IMR-90 (cell line): ENCODE data around the gene C5orf15. TPM values are rescaled to one million over a fixed set of nuclear protein-coding genes. Genes with fewer than 3 reads are reported as not detected.

Experiments used
- ATAC-seq: fragments of 200-7000 bp; cut with Tn5 transposase; 2 replicates; pipeline ENCODE4 v1.9.1; 2020; ENCODE audit warnings: low read depth, mild to moderate bottlenecking, moderate library complexity
- BruUV-seq: library from RNA; stranded (reverse); fragments of 400-500 nt; replicated peaks from 2 replicates; lab custom pipeline; 2021; lab: Mats Ljungman, UMichigan
- CTCF ChIA-PET: fragments of 300-600 bp; formaldehyde crosslinking; extraction: SDS; loops from one replicate; lab custom pipeline; 2021; ENCODE audit warnings: antibody characterized with exemption; lab: Yijun Ruan, JAX
- POLR2A ChIA-PET: fragments of 300-600 bp; sonication (Branson Sonifier 250); formaldehyde crosslinking; loops from one replicate; lab custom pipeline; 2022; ENCODE audit warnings: antibody characterized with exemption; ENCODE audit not compliant: unreplicated experiment; lab: Charles Lee
- DNase-seq: peaks from one replicate; pipeline ENCODE4 v3.0.0; 2013
- H2AFZ ChIP-seq: replicated peaks from 2 replicates; pipeline ENCODE3; 2013; ENCODE audit warnings: low read length, mild to moderate bottlenecking; ENCODE audit not compliant: poor library complexity
- H2AK5ac ChIP-seq: 2 replicates; pipeline ENCODE4 v1.6.1; 2013; ENCODE audit warnings: low read depth, low read length, inconsistent platforms
- H2AK9ac ChIP-seq: replicated peaks from 2 replicates; pipeline ENCODE3; 2013; ENCODE audit warnings: mild to moderate bottlenecking, low read depth, low read length, moderate library complexity; ENCODE audit not compliant: poor library complexity
- H2BK120ac ChIP-seq: 2 replicates; pipeline ENCODE4 v1.6.1; 2013; ENCODE audit warnings: low read depth, low read length, inconsistent platforms
- H2BK15ac ChIP-seq: 3 replicates; pipeline ENCODE4 v1.6.1; 2013; ENCODE audit warnings: low read depth, low read length, inconsistent platforms
- H2BK20ac ChIP-seq: 2 replicates; pipeline ENCODE4 v1.6.1; 2013; ENCODE audit warnings: low read depth, mild to moderate bottlenecking, inconsistent platforms, low read length, moderate library complexity
- H2BK5ac ChIP-seq: 2 replicates; pipeline ENCODE4 v1.6.1; 2013; ENCODE audit warnings: mild to moderate bottlenecking, low read depth, low read length, inconsistent platforms; ENCODE audit not compliant: poor library complexity, severe bottlenecking
- H3K14ac ChIP-seq: replicated peaks from 2 replicates; pipeline ENCODE4 v1.6.1; 2013; ENCODE audit warnings: low read depth, low read length, inconsistent platforms
- H3K18ac ChIP-seq: 2 replicates; pipeline ENCODE4 v1.6.1; 2013; ENCODE audit warnings: low read depth, low read length, control low read depth
- H3K23ac ChIP-seq: 2 replicates; pipeline ENCODE4 v1.6.1; 2013; ENCODE audit warnings: low read depth, low read length, inconsistent platforms
- H3K27ac ChIP-seq: 2 replicates; pipeline ENCODE4 v1.5.1; 2013; ENCODE audit warnings: mild to moderate bottlenecking, control low read depth, low read length; ENCODE audit not compliant: insufficient read depth
- H3K27me3 ChIP-seq: 2 replicates; pipeline ENCODE4 v1.6.1; 2013; ENCODE audit warnings: low read length; ENCODE audit not compliant: control insufficient read depth, insufficient read depth
- H3K36me3 ChIP-seq: 2 replicates; pipeline ENCODE4 v1.6.1; 2013; ENCODE audit warnings: low read length, mixed read lengths; ENCODE audit not compliant: control insufficient read depth, insufficient read depth
- H3K4ac ChIP-seq: 2 replicates; pipeline ENCODE4 v1.6.1; 2013; ENCODE audit warnings: low read depth, low read length, inconsistent platforms
- H3K4me1 ChIP-seq: 2 replicates; pipeline ENCODE4 v1.6.1; 2013; ENCODE audit warnings: low read length, mixed read lengths; ENCODE audit not compliant: control insufficient read depth, insufficient read depth
- H3K4me2 ChIP-seq: 2 replicates; pipeline ENCODE4 v1.6.1; 2013; ENCODE audit warnings: low read depth, mild to moderate bottlenecking, control low read depth, low read length, moderate library complexity
- H3K4me3 ChIP-seq: 2 replicates; pipeline ENCODE4 v1.5.1; 2013; ENCODE audit warnings: low read depth, mild to moderate bottlenecking, control low read depth, low read length, moderate library complexity; ENCODE audit not compliant: insufficient read depth
- H3K56ac ChIP-seq: 2 replicates; pipeline ENCODE4 v1.6.1; 2013; ENCODE audit warnings: low read length, inconsistent platforms; ENCODE audit not compliant: insufficient read depth; ENCODE audit errors: extremely low read depth
- H3K79me1 ChIP-seq, 2 experiments: 2 replicates each; pipeline ENCODE4 v1.6.1; 2013; ENCODE audit warnings: low read length in 2 of 2, inconsistent platforms in 1 of 2, low read depth in 1 of 2
- H3K9ac ChIP-seq: 2 replicates; pipeline ENCODE4 v1.6.1; 2013; ENCODE audit warnings: low read depth, low read length, control low read depth
- H3K9me1 ChIP-seq: 2 replicates; pipeline ENCODE4 v1.6.1; 2013; ENCODE audit warnings: low read length, inconsistent platforms; ENCODE audit not compliant: insufficient read depth
- H3K9me3 ChIP-seq: 2 replicates; pipeline ENCODE4 v1.6.1; 2013; ENCODE audit warnings: low read length; ENCODE audit not compliant: control insufficient read depth, insufficient read depth
- H4K20me1 ChIP-seq: 2 replicates; pipeline ENCODE4 v1.6.1; 2013; ENCODE audit warnings: low read length, inconsistent platforms; ENCODE audit not compliant: insufficient read depth
- H4K5ac ChIP-seq: 2 replicates; pipeline ENCODE4 v1.6.1; 2013; ENCODE audit warnings: mild to moderate bottlenecking, low read depth, low read length, control low read depth
- H4K8ac ChIP-seq, 2 experiments: 2 replicates each; pipeline ENCODE4 v1.6.1; 2013; ENCODE audit warnings: low read depth in 2 of 2, low read length in 2 of 2, control low read depth in 1 of 2, inconsistent platforms in 1 of 2
- H4K91ac ChIP-seq: 2 replicates; pipeline ENCODE4 v1.6.1; 2013; ENCODE audit warnings: low read depth, low read length, inconsistent platforms; ENCODE audit not compliant: insufficient read depth
- BHLHE40 ChIP-seq: fragments of 150-350 bp; IDR thresholded peaks from 2 replicates; pipeline ENCODE4 v1.6.1; 2016; ENCODE audit warnings: mild to moderate bottlenecking, low read depth, low read length
- CEBPB ChIP-seq: IDR thresholded peaks from 2 replicates; pipeline ENCODE4 v1.6.1; 2012; ENCODE audit warnings: low read depth, low read length, improper control_type of control experiment
- CHD1 ChIP-seq: IDR thresholded peaks from 2 replicates; pipeline ENCODE4 v1.6.1; 2012; ENCODE audit warnings: low read depth, low read length, improper control_type of control experiment
- FOS ChIP-seq: fragments of 150-350 bp; IDR thresholded peaks from 2 replicates; pipeline ENCODE4 v1.6.1; 2016; ENCODE audit warnings: low read depth, low read length
- MAFK ChIP-seq: IDR thresholded peaks from 2 replicates; pipeline ENCODE4 v1.6.1; 2012; ENCODE audit warnings: low read depth, low read length, improper control_type of control experiment
- MAZ ChIP-seq: IDR thresholded peaks from 2 replicates; pipeline ENCODE4 v1.6.1; 2012; ENCODE audit warnings: low read depth, mild to moderate bottlenecking, low read length, improper control_type of control experiment, moderate library complexity, borderline replicate concordance
- MXI1 ChIP-seq: IDR thresholded peaks from 2 replicates; pipeline ENCODE4 v1.6.1; 2012; ENCODE audit warnings: low read depth, mild to moderate bottlenecking, low read length, moderate library complexity, borderline replicate concordance
- NFE2L2 ChIP-seq: fragments of 150-350 bp; IDR thresholded peaks from 2 replicates; pipeline ENCODE4 v1.6.1; 2016; ENCODE audit warnings: low read depth, mild to moderate bottlenecking, low read length
- POLR2A ChIP-seq: IDR thresholded peaks from 2 replicates; pipeline ENCODE4 v1.6.1; 2012; ENCODE audit warnings: mild to moderate bottlenecking, low read depth, low read length
- RAD21 ChIP-seq: IDR thresholded peaks from 2 replicates; pipeline ENCODE4 v1.6.1; 2012; ENCODE audit warnings: low read length, improper control_type of control experiment
- RCOR1 ChIP-seq: IDR thresholded peaks from 2 replicates; pipeline ENCODE4 v1.6.1; 2012; ENCODE audit warnings: mild to moderate bottlenecking, low read length, improper control_type of control experiment; ENCODE audit not compliant: insufficient replicate concordance
- RFX5 ChIP-seq: IDR thresholded peaks from 2 replicates; pipeline ENCODE4 v1.8.0; 2012; ENCODE audit warnings: low read depth, mild to moderate bottlenecking, low read length, moderate library complexity
- SMC3 ChIP-seq: fragments of 150-350 bp; IDR thresholded peaks from 2 replicates; pipeline ENCODE4 v1.6.1; 2016; ENCODE audit warnings: low read depth, mild to moderate bottlenecking, antibody characterized with exemption, low read length, moderate library complexity
- WGBS, 2 experiments: methylation state at CpG; one replicate each; pipeline versions ENCODE4 v1.1.5 to v1.1.7; 2013; ENCODE audit warnings: missing lambda C conversion rate in 2 of 2; ENCODE audit not compliant: insufficient read length in 1 of 2; ENCODE audit errors: extremely low coverage in 2 of 2; 5-methylcytosine and 5-hydroxymethylcytosine counted together
- dilution Hi-C: fragments of 300-500 bp; cut with HindIII; formaldehyde crosslinking; loops from one replicate; pipeline ENCODE4 v1.14.3; 2018; ENCODE audit warnings: low sequenced_read_pairs; ENCODE audit not compliant: unreplicated experiment
- in situ Hi-C: fragments of 300-500 bp; cut with MboI; formaldehyde crosslinking; loops from 3 replicates; pipeline ENCODE4 v1.14.3; 2019; ENCODE audit warnings: low sequenced_read_pairs, inconsistent platforms, mixed read lengths
- intact Hi-C: fragments of 100-400 bp; cut with micrococcal nuclease; formaldehyde crosslinking; loops from 2 replicates; pipeline ENCODE4 v1.10.0; 2022
- polyA plus RNA-seq, 3 experiments: library from polyadenylated mRNA; depleted of rRNA; stranded (reverse); fragments of >200 nt; gene quantifications; 2 replicates each; pipeline ENCODE4 v1.2.3, GENCODE V29; 2012; ENCODE audit warnings: low replicate concordance in 1 of 3
- total RNA-seq: library from RNA; depleted of rRNA; stranded (reverse); fragments of >200 nt; gene quantifications from 2 replicates; pipeline ENCODE4 v1.2.3, GENCODE V29; 2012
- TF ChIP-seq, protein P1 (sequence below): conservative IDR thresholded peaks from 2 replicates; pipeline ENCODE4 v1.5.1; 2012; ENCODE audit warnings: mild to moderate bottlenecking, low read depth, low read length, improper control_type of control experiment
- TF ChIP-seq, protein P2 (sequence below): fragments of 150-350 bp; IDR thresholded peaks from 2 replicates; pipeline ENCODE4 v1.6.1; 2016; ENCODE audit warnings: low read depth, mild to moderate bottlenecking, low read length, moderate library complexity, borderline replicate concordance
- TF ChIP-seq, protein P3 (sequence below): fragments of 150-350 bp; IDR thresholded peaks from 2 replicates; pipeline ENCODE4 v1.6.1; 2017; ENCODE audit warnings: mild to moderate bottlenecking, antibody characterized with exemption, low read length, low read depth

The C5orf15 gene
- total and polyA plus RNA-seq, 2 of the 4 experiments (the other 2 are of a cell fraction): 35.1 to 73.5 TPM

DNA sequence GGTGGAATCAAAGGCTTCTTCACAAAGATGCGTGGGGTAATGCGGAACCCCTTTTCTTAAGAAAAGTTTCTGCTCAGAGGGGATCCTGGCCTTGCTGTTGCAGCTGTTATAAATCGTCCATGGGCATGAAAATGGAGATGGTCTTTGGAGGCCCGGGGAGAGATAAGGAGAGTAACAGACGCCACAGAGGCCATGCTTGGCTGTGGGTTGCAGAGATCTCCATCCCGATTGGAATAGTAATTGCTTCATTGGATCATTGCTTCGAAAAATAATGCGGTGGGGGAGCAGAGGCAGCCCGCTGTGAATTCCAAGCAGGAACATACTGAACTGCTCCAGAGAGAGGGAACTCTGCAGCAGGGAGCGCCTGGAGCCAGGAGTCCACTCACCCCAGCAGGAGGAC, 55.5 kb downstream of the C5orf15 start:
- H4K20me1 ChIP-seq: no peaks in the 10 kb centered on the region
- no peaks in the 10 kb centered on the region for H3K36me3 ChIP-seq
- POLR2A ChIA-PET: no interaction called here
- no peak overlapping the region for H2AK9ac ChIP-seq
- TF ChIP-seq RFX5 (no peak), CEBPB (no peak), BHLHE40 (no peak), CHD1 (no peak), FOS (no peak), MAFK (no peak), POLR2A (no peak), MXI1 (no peak), RCOR1 (no peak), NFE2L2 (no peak), MAZ (no peak), RAD21 (no peak), SMC3 (no peak)
- TF ChIP-seq, protein P1, sequence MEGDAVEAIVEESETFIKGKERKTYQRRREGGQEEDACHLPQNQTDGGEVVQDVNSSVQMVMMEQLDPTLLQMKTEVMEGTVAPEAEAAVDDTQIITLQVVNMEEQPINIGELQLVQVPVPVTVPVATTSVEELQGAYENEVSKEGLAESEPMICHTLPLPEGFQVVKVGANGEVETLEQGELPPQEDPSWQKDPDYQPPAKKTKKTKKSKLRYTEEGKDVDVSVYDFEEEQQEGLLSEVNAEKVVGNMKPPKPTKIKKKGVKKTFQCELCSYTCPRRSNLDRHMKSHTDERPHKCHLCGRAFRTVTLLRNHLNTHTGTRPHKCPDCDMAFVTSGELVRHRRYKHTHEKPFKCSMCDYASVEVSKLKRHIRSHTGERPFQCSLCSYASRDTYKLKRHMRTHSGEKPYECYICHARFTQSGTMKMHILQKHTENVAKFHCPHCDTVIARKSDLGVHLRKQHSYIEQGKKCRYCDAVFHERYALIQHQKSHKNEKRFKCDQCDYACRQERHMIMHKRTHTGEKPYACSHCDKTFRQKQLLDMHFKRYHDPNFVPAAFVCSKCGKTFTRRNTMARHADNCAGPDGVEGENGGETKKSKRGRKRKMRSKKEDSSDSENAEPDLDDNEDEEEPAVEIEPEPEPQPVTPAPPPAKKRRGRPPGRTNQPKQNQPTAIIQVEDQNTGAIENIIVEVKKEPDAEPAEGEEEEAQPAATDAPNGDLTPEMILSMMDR: no peak
- TF ChIP-seq, protein P2, sequence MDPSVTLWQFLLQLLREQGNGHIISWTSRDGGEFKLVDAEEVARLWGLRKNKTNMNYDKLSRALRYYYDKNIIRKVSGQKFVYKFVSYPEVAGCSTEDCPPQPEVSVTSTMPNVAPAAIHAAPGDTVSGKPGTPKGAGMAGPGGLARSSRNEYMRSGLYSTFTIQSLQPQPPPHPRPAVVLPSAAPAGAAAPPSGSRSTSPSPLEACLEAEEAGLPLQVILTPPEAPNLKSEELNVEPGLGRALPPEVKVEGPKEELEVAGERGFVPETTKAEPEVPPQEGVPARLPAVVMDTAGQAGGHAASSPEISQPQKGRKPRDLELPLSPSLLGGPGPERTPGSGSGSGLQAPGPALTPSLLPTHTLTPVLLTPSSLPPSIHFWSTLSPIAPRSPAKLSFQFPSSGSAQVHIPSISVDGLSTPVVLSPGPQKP: no peak
- TF ChIP-seq, protein P3, sequence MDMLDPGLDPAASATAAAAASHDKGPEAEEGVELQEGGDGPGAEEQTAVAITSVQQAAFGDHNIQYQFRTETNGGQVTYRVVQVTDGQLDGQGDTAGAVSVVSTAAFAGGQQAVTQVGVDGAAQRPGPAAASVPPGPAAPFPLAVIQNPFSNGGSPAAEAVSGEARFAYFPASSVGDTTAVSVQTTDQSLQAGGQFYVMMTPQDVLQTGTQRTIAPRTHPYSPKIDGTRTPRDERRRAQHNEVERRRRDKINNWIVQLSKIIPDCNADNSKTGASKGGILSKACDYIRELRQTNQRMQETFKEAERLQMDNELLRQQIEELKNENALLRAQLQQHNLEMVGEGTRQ: no peak
- no peak overlapping the region for H4K91ac ChIP-seq
- H3K4me1 ChIP-seq: no peaks in the 10 kb centered on the region
- H3K9me1 ChIP-seq: 0 out of 2 replicates have a peak, but pooled peaks cover 3% of the 10 kb centered on the region
- H2BK120ac ChIP-seq: no peak overlapping the region
- ATAC-seq (no peak), DNase-seq (no peak)
- H2BK5ac ChIP-seq: no peak overlapping the region
- intact Hi-C loops: no loop called here
- no peak overlapping the region for H3K4me3 ChIP-seq
- H3K4me2 ChIP-seq: no peak overlapping the region
- no peak overlapping the region for H2AFZ ChIP-seq
- no peak overlapping the region for H3K4ac ChIP-seq
- in situ Hi-C loops: no loop called here
- H2BK15ac ChIP-seq: no peak overlapping the region
- WGBS, 2 experiments: 88% methylated on average over 4 of the region's 10 CpGs; no CpG with 5 or more reads in 1 of the 2 experiments
- no peak overlapping the region for H3K9ac ChIP-seq
- H3K9me3 ChIP-seq: no peaks in the 10 kb centered on the region
- no peak overlapping the region for H3K27ac ChIP-seq
- H3K56ac ChIP-seq: no peak overlapping the region
- H3K18ac ChIP-seq: no peak overlapping the region
- H3K79me1 ChIP-seq: no peaks in the 10 kb centered on the region
- no TSS peak for BruUV-seq
- no peak overlapping the region for H4K5ac ChIP-seq
- H4K8ac ChIP-seq: no peak overlapping the region
- H3K27me3 ChIP-seq: peaks cover 46% of the 10 kb centered on the region
- dilution Hi-C loops: no loop called here
- H3K23ac ChIP-seq: no peak overlapping the region
- no peak overlapping the region for H2AK5ac ChIP-seq
- no peak overlapping the region for H3K14ac ChIP-seq
- CTCF ChIA-PET: no interaction called here
- H2BK20ac ChIP-seq: no peak overlapping the region
